ACC112 (cell line): ENCODE measurements around the gene DMPK.
A peak's percentile ranks its signal among the peaks of the same experiment; 100 is the strongest.

ENCODE experiments used
- H2AFZ ChIP-seq: fragments of 200-600 bp; sonication (generic); one replicate; pipeline ENCODE4 v1.6.0; 2017; ENCODE audit warnings: antibody characterized with exemption, low read length; ENCODE audit not compliant: unreplicated experiment
- H3K27ac ChIP-seq: fragments of 200-600 bp; sonication (generic); 2 replicates; pipeline ENCODE4 v1.5.1; 2014; ENCODE audit warnings: low read depth, mild to moderate bottlenecking, antibody characterized with exemption, low read length, moderate library complexity
- H3K27me3 ChIP-seq: fragments of 200-600 bp; sonication (generic); 2 replicates; pipeline ENCODE4 v1.6.1; 2014; ENCODE audit warnings: mild to moderate bottlenecking, antibody characterized with exemption, low read length, moderate library complexity, mixed read lengths; ENCODE audit not compliant: insufficient read depth
- H3K36me3 ChIP-seq: fragments of 200-600 bp; sonication (generic); 2 replicates; pipeline ENCODE4 v1.6.1; 2016; ENCODE audit warnings: mild to moderate bottlenecking, antibody characterized with exemption, low read length, moderate library complexity, mixed read lengths; ENCODE audit not compliant: insufficient read depth
- H3K4me1 ChIP-seq: fragments of 200-600 bp; sonication (generic); one replicate; pipeline ENCODE4 v1.6.1; 2016; ENCODE audit warnings: low read length, mixed read lengths; ENCODE audit not compliant: insufficient read depth, unreplicated experiment, control insufficient read depth
- H3K4me3 ChIP-seq: fragments of 200-600 bp; sonication (generic); 2 replicates; pipeline ENCODE4 v1.5.1; 2014; ENCODE audit warnings: mild to moderate bottlenecking, low read depth, low read length
- H3K79me2 ChIP-seq: fragments of 200-600 bp; sonication (generic); one replicate; pipeline ENCODE4 v1.6.0; 2016; ENCODE audit warnings: low read length; ENCODE audit not compliant: control insufficient read depth, unreplicated experiment, insufficient read depth

Gene DMPK

DNA sequence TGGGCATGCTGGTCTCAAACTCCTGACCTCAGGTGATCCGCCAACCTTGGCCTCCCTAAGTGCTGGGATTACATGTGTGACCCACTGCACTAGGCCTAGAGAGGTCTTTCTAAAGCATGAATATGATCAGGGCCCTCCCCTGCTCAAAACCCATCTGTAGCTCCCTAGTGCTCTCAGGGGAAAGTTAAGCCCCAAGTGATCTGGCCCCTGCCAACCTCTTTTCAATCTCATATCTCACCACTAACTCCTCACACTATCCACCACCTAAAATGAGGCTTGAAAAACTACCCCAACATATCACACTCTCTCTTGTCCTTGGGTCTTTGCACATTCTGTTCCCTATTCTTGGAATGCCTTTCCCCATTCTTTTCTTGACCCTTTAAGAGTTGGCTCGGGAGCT, 12.3 kb upstream of the DMPK start:
- Histone ChIP-seq H3K27ac (no peak overlapping the region), H3K4me1 (peaks cover 6% of the 10 kb centered on the region), H3K4me3 (no peak overlapping the region)

DNA sequence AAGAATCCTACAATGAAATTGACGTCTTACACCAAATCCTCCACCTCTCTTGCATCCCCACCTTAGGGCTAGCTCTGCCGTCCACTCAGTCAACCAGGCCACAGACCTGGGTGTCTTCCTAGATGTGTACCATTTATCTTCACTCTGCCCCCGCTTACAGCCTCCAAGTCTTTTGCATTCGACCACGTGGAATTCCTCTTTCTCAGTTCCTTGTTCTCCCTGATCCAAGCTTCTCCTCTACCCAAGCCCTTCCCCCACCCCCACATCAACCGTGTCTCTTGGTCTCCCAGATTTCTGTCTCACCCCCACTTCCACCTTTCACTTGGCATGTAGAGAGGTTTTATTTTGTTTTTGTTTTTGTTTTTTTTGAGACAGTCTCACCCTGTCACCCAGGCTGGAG, 11.6 kb upstream of the DMPK start:
- H2AFZ ChIP-seq = no peak overlapping the region
- H3K4me1 ChIP-seq = peaks cover 6% of the 10 kb centered on the region
- H3K36me3 ChIP-seq = peaks cover 3% of the 10 kb centered on the region; the same call in 1 of the 2 replicates
- H3K4me3 ChIP-seq = no peak overlapping the region
- no peak overlapping the region for H3K27ac ChIP-seq
- no peaks in the 10 kb centered on the region for H3K27me3 ChIP-seq
- peaks cover 19% of the 10 kb centered on the region for H3K79me2 ChIP-seq

More for the DNA sequence above, 12.3 kb upstream of the DMPK start:
- peaks cover 19% of the 10 kb centered on the region for H3K79me2 ChIP-seq
- H3K36me3 ChIP-seq = no peaks in the 10 kb centered on the region
- H2AFZ ChIP-seq = no peak overlapping the region
- no peaks in the 10 kb centered on the region for H3K27me3 ChIP-seq

DNA sequence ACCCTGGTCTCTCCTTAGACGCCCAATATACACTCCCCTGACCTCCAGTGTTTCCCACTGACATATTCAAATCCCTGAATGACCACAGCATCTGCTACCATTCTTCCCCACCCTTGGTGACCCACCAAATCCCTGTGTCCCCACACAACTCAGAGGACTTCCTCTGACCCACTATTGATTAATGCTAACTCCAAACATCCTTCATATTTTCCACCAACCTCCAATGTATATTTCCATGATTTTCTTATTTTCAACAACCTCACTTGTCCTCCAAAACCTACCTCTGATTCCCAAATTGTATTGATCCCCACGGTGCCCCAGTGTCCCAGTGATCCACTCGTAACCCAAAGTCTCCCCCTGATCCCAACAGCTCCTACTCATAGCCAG, 10.9 kb upstream of the DMPK start:
- Histone ChIP-seq H3K4me1 (peaks cover 6% of the 10 kb centered on the region), H2AFZ (no peak overlapping the region), H3K36me3 (peaks cover 3% of the 10 kb centered on the region; the same call in 1 of the 2 replicates), H3K4me3 (peak overlapping the region; percentile 78; the same call in 1 of the 2 replicates), H3K27ac (peak overlapping the region; percentile 51), H3K27me3 (no peaks in the 10 kb centered on the region), H3K79me2 (peaks cover 19% of the 10 kb centered on the region)

DNA sequence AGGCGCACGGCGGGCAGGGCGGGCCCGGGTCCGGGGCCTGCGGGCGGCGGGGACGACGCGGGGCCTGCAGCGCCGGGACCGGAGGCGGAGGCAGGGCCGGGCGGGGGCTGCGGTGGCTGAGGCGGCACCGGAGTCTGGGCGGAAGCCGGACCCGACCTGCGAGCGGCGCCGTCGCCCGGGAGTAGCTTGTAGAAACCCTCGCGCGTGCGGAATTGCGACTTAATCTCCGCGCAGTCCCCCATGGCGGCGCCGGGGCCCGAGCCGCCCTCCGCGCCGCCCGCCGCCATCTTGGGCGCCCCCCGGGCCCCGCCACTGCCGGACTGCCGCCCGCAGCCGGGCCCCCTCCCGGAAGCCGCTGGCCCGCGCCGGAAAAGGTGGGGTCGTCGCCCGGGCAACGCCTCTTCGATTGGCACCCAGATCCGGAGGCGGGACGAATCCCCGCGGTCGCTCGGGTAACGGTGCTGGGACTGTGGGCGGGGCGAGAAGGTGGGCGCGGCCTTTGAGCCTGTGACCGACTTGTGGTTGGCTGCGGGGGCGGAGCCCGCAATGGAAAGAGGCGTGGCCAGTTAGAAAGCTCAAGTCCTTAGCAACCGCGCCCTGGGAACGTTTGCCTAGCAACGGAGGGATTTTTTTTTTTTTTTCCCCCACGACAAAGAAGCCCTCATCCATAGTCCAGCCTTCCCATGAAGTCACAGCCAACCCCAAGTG, 10.3 kb upstream of the DMPK start, which contains the start of gene DMWD:
Gene DMWD, minus strand, starts transcription at position 376 of the 708 bp plus-strand sequence. Its CDS starts 89 bp downstream, at position 287.
- peaks cover 6% of the 10 kb centered on the region for H3K4me1 ChIP-seq
- no peak within 1 kb of the TSS for H2AFZ ChIP-seq

DNA sequence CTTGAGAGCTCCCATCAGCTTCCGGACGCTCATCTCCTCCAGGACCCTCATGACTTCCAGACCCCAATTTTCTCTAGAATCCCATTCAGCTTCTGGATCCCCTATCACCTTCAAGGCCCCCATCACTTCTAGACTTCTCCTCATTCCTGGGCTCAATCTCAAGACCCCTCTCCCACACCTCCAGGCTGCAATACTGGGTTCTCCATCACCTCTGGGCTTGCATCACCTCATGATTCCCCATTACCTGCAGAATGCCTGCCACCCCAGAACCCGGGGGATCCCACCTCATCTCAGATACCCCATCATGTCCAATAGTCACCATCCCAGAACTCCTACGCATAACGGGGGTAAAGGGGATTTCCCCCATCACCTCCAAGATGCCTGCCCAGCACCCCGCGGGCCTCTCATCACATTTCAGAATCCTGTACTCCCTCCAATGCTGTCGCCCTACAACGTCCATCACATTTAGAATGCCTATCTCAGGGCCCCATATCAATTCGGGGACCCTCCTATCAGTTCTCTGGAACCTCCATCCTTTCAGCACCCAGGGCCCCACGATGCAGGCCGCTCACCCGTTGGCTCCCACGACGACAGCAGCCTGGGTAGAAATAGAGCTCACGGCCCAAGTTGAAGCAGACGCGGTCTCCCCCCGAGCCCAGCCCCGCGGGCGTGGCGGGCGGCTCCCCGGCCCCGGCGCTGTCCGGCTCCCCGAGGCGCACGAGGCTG, 9.6 kb upstream of the DMPK start:
- H3K4me3 ChIP-seq = peak overlapping the region; percentile 78
- H3K27me3 ChIP-seq = no peaks in the 10 kb centered on the region
- peak overlapping the region; percentile 59; the same call in 1 of the 2 replicates for H3K27ac ChIP-seq
- H3K79me2 ChIP-seq = peaks cover 19% of the 10 kb centered on the region
- H2AFZ ChIP-seq = no peak overlapping the region
- H3K4me1 ChIP-seq = peaks cover 6% of the 10 kb centered on the region
- peaks cover 3% of the 10 kb centered on the region; the same call in 1 of the 2 replicates for H3K36me3 ChIP-seq

More for the DNA sequence above, 10.3 kb upstream of the DMPK start, which contains the start of gene DMWD:
- H3K79me2 ChIP-seq = peaks cover 19% of the 10 kb centered on the region
- peaks cover 3% of the 10 kb centered on the region; the same call in 1 of the 2 replicates for H3K36me3 ChIP-seq
- no peaks in the 10 kb centered on the region for H3K27me3 ChIP-seq
- H3K27ac ChIP-seq = peak within 1 kb of the TSS; percentile 59
- peak within 1 kb of the TSS; percentile 78 for H3K4me3 ChIP-seq

DNA sequence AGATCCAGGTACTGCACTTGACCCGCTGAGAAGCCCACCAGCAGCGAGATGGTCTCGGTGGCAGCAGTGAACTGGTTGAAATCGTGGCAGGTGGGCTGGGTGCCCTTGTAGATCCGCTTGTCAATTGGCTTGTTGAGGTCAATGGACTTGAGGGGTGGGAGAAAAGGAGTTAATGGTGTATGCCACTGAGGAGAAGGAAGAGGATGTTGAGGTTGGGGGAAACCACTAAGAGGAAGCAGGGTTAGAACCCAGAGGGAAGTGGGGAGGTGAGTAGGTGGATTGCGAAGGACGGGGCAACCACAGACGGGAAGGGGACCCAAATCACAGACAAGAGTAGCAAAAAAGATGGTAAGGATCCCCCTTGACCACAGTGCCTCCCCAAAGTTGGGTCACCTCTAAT, 8.7 kb upstream of the DMPK start:
- H3K36me3 ChIP-seq = peaks cover 3% of the 10 kb centered on the region; the same call in 1 of the 2 replicates
- peaks cover 6% of the 10 kb centered on the region for H3K4me1 ChIP-seq
- H3K27me3 ChIP-seq = no peaks in the 10 kb centered on the region
- peaks cover 19% of the 10 kb centered on the region for H3K79me2 ChIP-seq
- H3K4me3 ChIP-seq = peak overlapping the region; percentile 78
- H3K27ac ChIP-seq = no peak overlapping the region
- H2AFZ ChIP-seq = no peak overlapping the region

DNA sequence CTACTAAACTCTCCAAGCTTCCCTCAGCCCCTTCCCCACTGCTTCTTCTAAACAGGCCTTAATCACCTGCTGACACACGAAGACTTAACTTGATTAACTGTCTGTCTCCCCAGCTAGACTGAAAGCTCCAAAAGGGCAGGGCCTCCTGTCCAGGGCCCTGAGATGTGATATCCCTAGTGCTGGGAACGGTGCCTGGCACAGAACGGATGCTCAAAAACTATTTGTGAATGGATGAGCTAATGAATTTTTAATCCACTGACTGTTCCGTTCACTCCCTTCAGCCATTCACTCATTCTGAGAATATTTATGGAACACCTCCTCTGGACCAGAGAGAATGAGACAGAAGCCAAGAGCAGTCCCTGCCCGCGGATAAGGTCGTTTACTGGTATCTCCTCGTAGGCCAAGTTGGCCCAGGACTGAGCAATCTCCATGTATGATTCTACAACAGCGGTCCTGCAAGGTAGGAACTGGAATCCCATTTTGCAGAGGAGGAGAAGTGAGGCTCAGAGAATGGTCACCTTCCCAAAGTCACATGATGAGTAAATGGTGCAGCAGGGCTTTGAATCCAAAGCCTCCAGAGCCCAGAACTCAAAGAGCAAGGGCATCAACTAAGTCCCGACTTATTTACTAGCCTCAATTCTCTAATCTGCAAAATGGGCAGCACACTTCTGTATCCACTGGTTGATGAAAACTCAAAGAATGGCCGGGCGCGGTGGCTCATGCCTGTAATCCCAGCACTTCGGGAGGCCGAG, 6.9 kb upstream of the DMPK start:
- Histone ChIP-seq H3K4me3 (no peak overlapping the region), H3K27ac (no peak overlapping the region), H3K4me1 (peaks cover 6% of the 10 kb centered on the region), H3K27me3 (no peaks in the 10 kb centered on the region), H3K79me2 (peaks cover 19% of the 10 kb centered on the region), H2AFZ (no peak overlapping the region), H3K36me3 (peaks cover 3% of the 10 kb centered on the region; the same call in 1 of the 2 replicates)

DNA sequence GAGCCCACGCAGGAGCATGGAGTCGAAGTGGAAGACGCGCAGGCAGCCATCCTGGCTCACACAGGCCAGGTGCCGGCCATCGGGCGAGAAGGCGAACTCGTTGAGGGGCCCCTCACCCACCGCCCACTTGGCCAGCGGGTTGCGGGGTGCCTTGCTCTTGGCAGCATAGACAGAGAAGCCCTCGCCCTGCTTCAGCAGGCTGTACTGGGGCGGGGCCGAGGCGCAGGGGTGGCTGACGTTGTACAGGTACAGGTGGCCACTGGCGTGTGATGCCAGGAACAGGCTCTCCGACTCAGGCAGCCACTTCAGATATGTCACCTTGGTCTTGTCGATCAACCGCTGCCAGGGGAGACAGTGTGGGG, 4.2 kb upstream of the DMPK start:
- peaks cover 24% of the 10 kb centered on the region for H3K4me1 ChIP-seq
- H2AFZ ChIP-seq = no peak overlapping the region
- peaks cover 3% of the 10 kb centered on the region; the same call in 1 of the 2 replicates for H3K36me3 ChIP-seq
- H3K79me2 ChIP-seq = peaks cover 9% of the 10 kb centered on the region
- no peak overlapping the region for H3K27ac ChIP-seq
- no peak overlapping the region for H3K4me3 ChIP-seq
- no peaks in the 10 kb centered on the region for H3K27me3 ChIP-seq

DNA sequence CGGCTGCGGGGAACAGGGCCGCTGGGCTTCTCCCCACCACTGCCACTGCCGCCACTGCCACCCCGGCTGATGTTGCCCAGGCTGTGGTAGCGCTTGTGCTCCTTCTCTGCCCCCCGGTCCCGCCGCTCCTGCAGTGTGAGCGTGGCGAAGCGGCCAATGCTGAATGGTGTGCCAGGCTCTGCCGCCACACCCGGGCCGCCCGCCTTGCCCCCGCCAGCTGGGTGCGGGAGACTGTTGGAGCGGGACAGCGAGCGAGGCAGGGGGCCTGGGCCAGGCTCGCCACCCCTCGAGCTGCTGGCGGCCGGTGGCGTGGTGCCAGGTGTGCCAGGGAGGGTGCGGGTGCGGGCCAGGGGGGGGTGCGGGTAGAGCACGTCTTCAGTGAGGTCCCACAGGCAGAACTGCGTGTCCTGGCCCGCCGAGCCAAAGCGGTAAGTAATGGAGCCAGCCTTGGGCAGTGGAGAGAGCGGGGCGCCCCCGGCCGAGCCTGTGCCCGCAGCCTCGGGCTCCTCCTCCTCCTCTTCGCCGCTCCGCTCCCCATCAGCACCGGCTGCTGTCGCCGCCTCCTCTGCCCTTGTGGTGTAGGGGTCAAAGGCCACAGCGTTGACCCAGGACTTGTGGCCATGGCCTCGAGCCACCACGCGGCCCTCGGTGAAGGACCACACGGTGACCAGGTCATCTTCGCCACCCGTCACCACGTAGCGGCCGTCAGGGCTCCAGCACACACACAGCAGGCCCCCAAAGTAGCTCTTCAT, 3.7 kb upstream of the DMPK start:
- no peak overlapping the region for H3K27ac ChIP-seq
- H3K4me3 ChIP-seq = no peak overlapping the region
- no peaks in the 10 kb centered on the region for H3K27me3 ChIP-seq
- H2AFZ ChIP-seq = no peak overlapping the region
- peaks cover 3% of the 10 kb centered on the region; the same call in 1 of the 2 replicates for H3K36me3 ChIP-seq
- peaks cover 3% of the 10 kb centered on the region for H3K79me2 ChIP-seq
- peaks cover 29% of the 10 kb centered on the region for H3K4me1 ChIP-seq

DNA sequence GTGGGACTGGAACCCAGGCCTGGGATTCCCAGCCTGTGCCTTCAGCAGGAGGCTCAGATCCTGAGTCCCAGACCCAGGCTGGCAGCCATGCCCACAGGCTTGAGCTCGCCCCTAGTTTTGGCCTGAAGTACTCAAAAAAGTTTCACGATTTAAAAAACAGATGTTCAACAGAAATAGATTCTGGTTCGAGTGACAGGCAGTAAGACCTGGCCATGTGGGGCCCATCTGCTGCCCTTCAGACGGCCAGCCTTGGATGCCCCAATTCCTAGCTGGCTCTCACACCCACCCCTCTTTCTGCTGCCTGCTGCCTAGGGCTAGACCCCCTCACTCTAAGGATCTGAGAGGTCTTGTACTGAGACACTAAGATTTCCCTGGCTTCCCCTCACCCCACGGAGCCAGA, 2.8 kb upstream of the DMPK start:
- no peaks in the 10 kb centered on the region for H3K27me3 ChIP-seq
- H3K4me3 ChIP-seq = no peak overlapping the region
- H3K4me1 ChIP-seq = peaks cover 30% of the 10 kb centered on the region
- H3K36me3 ChIP-seq = peaks cover 4% of the 10 kb centered on the region; the same call in 1 of the 2 replicates
- H3K79me2 ChIP-seq = no peaks in the 10 kb centered on the region
- no peak overlapping the region for H3K27ac ChIP-seq
- H2AFZ ChIP-seq = no peak overlapping the region
